ENCODE results near the gene RASA3. TPM values are rescaled to one million over a fixed set of nuclear protein-coding genes. Genes with fewer than 3 reads are reported as not detected.

RASA3 gene
- polyA plus RNA-seq, 1 donor: 11.5 TPM

DNA sequence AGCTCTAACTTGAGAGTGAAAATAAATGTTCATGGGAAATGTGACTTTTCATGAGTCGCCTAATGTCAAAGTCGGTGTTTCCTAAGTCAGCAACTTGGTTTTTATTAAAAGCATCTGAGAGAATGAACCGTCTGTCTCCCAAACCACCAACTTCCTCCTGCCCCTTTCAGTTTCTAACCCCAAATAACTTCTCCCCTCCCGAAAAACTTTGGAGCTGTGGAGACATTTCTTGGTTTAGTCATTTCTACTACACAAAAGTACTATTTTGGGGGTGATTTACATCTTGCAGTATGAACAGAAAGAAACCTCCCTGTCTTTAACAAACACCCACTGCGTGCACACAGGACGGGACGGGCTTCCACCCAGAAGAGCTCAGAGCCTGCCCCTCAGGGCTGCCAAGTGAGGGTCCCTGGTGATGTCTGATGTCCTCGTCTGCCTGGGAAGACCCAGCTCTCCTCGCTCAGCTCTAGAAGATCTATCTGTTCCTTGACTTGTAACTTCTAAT lies 65.0 kb downstream of the RASA3 start:
- DNase-seq: no peak

- DNase-seq: no peak
These were observed 65.5 kb downstream of the RASA3 start for GRCh38 chr13:114066956-114067355.

- DNase-seq: no peak
These were observed 66.3 kb downstream of the RASA3 start for GRCh38 chr13:114065926-114066774.

- no peak for DNase-seq
These were observed 67.1 kb downstream of the RASA3 start for GRCh38 chr13:114065141-114065925.

DNA sequence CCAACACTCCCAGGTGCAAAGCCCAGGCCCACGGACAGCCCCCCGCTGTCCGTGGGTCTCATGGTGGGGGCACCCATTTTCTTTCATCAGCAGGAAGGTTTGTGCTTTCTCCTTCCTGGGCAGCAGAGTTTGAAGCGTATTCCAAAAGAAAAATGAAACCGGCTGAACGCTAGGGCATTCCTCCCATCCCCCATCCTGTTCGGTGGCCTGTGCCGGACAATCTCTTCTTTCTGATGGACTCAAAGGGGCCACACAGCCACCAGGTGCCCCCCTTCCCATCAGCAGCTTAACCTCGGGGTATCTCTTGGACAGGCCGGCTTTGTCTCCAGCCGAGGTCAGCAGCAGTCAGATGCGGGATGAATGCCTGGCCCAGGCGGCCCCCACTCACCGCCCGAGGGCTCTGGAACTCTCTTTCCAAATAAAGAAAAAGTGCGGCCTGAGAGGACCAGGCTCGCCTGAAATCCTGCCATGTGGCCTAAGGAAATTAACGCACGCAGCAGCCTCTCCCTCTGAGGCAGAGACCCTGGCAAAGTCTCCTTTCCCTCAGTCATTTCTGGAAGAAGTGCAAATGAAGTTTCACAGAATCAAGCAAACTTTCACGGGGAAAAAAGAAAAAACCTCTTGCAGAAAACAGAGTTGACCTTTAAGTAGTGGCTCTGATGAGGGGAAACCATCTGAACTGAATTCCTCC lies 67.8 kb downstream of the RASA3 start:
- DNase-seq: no peak

GRCh38 chr13:114063545-114064449 lies 68.6 kb downstream of the RASA3 start:
- no peak for DNase-seq

DNA sequence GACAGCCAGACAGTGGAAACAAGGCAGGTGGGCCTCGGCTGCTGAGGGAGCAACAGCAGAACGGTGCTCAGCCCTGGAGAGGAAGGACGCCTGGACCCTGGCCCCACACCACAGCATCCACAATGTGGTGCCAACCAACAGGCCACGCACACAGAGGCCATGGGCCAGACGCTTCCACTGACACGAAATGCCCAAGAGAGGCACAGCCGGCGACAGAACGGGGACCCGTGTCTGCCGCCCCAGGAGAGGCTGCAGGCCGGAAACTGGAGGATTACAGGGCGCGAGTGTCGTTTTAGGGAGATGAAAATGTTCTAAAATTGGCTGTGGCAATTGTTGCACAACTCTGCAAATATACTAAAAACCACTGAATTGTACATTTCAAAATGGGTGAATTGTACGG lies 69.7 kb downstream of the RASA3 start:
- DNase-seq: no peak

DNA sequence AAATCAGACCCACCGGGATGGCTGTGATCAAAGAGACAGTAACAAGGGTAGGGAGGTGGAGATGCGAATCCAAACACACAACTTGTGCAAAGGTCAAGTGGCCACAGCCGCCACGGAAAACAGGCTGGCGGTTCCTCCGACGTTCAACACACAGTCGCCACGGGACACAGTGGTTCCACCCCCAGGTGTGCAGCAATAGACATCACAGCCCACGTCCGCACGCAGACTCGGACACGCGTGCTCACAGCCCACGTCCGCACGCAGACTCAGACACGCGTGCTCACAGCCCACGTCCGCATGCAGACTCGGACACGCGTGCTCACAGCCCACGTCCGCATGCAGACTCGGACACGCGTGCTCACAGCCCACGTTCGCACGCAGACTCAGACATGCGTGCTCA lies 70.1 kb downstream of the RASA3 start:
- DNase-seq: no peak

DNA sequence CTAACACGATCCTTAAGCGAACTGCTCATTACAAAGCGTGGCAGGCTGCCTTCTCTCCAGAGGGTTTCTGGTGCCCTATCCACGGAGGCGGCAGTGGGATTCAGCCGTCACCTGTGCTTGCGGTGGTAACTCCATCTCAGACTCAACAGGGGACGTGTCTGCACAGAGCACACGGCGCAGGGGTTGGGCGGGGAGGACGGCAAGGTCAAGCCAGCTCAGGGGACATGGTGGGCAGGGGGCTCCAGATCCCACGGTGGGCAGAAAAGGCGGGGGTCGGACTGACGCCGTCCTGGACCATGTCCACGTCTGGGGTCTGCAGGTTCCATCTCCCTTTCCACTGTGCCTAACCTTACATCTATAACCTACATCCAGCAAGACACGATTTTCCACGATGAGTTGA lies 70.7 kb downstream of the RASA3 start:
- no peak for DNase-seq

DNA sequence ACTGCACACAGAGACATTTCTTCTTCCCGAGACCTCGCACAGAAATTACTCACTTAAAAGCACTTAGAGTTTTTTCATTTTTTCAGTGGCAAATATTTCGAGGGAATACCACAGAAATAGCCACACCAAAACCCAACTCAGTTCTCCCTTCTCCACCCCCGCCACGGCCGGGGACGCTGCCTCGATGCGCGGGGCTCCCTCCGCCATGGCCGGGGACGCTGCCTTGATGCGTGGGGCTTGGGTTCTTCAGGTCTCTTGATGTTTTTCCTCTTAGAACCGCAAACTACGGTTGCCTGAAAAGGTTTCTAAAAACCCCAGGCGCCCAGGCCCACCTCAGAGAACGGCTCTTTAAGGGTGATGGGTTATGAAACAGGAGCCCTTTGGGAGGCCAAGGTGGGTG lies 71.4 kb downstream of the RASA3 start:
- no peak for DNase-seq

GRCh38 chr13:114059946-114060860 lies 72.2 kb downstream of the RASA3 start:
- DNase-seq: no peak

DNA sequence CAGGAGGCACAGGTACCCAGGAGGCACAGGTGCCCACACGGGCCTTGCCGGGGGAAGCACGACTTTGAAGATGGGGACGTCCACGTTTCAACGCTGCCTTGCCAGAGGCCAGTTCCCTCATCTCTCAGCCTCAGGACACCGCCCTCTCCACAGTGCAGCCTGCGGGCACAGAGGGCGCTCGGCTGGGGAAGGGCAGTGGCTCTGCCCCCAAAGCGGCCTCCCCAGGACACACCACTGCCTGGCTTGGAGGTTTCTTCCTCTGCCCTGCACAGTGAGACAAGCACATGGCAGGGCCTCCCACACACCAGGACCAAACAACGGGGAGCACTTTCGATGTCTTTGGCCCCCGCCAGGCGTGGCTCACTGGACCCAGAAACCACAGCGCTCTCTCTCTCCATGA lies 73.0 kb downstream of the RASA3 start:
- no peak for DNase-seq

DNA sequence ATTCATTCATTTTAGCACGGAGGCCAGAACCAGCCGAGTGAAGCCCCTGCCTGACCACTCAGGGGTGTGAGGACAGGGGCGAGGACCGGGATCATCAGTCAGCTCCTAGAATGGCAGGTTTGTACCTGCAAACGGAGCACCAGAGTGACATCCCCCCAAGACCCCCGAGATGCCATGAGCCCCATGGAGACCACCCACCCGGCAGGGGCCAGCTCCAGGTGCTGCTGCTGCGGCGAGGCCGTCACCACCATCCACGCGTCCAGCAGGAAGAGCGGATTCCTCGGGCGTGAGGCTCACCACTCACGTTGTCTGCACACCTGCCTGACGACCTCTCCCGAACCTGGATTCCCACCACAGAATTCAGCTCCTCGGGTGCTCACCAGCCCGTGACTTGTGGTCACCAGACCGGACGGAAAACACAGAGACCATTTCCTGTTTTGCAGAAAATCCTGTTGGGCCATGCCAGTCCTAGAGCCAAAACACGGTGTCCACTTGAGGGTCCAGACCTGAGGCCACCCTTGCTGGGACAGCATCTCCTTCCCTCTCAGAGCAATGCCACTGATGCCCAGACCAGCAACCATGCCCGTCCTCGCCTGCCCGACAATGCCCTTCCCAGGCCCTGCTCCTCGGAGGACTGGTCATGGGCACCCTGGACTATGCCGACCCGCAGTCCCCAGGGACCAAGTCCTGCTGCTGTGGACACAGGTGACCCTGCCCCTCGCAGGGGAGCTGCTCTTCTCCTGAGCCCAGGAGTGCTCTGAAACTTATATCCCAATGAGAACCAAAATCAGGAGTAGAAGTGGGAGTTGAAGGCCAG lies 74.2 kb downstream of the RASA3 start:
- no peak for DNase-seq

GRCh38 chr13:114057166-114058050 lies 75.0 kb downstream of the RASA3 start:
- no peak for DNase-seq

GRCh38 chr13:114056205-114057013 lies 76.0 kb downstream of the RASA3 start:
- no peak for DNase-seq

DNA sequence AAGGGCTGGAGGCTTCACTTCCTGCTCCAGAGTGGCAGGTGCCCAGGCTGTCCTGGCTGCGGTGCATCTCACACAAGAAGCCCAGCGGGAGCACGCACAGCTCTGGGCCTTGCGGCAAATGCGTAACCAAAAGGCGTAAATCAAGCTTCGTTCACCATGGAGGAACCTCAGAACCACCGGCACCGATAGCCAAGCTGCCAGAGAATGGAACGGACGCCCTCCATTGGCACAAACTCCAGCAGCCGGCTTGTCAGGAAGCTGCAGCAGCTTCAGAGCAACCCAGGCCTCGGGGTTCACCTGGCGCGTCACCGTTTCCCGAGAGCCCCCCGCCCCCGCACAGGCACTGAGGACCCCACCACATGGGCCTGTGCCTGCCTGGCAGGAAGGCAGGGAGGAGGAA lies 76.7 kb downstream of the RASA3 start:
- no peak for DNase-seq

GRCh38 chr13:114054830-114055439 lies 77.5 kb downstream of the RASA3 start:
- DNase-seq: no peak

Measured in left kidney (tissue), 2 donors.